WI38 (cell line): ENCODE results near the gene CC2D1A.

Experiments
- H3K4me3 ChIP-seq: 2 replicates; pipeline ENCODE4 v1.5.1; 2011; ENCODE audit warnings: low read depth, mild to moderate bottlenecking, control low read depth, low read length
- CTCF ChIP-seq: IDR thresholded peaks from 2 replicates; pipeline ENCODE4 v1.5.1; 2012; ENCODE audit warnings: low read depth, mild to moderate bottlenecking, control low read depth, low read length

Gene CC2D1A

GRCh38 chr19:13908674-13909073, 2.7 kb downstream of the CC2D1A start:
- no peak overlapping the region for H3K4me3 ChIP-seq
- TF ChIP-seq CTCF = no peak

- TF ChIP-seq CTCF = no peak
- no peak overlapping the region for H3K4me3 ChIP-seq
Observed at GRCh38 chr19:13909430-13909829, 3.4 kb downstream of the CC2D1A start.

GRCh38 chr19:13913352-13913751, 7.4 kb downstream of the CC2D1A start:
- TF ChIP-seq CTCF = no peak
- H3K4me3 ChIP-seq = no peak overlapping the region

- no peak for TF ChIP-seq CTCF
- no peak overlapping the region for H3K4me3 ChIP-seq
Observed at GRCh38 chr19:13914777-13915176, 8.8 kb downstream of the CC2D1A start.

GRCh38 chr19:13917888-13918406, 11.9 kb downstream of the CC2D1A start:
- TF ChIP-seq CTCF = no peak
- H3K4me3 ChIP-seq = no peak overlapping the region

GRCh38 chr19:13918726-13919411, 12.9 kb downstream of the CC2D1A start:
- no peak overlapping the region for H3K4me3 ChIP-seq

More at GRCh38 chr19:13918726-13919411, 12.9 kb downstream of the CC2D1A start:
- no peak for TF ChIP-seq CTCF
